Neural crest cell (in vitro differentiated cells): ENCODE data around the gene SLC15A4. TPM values are rescaled to one million over a fixed set of nuclear protein-coding genes. Genes with fewer than 3 reads are reported as not detected.

Source experiments
- DNase-seq: peaks from one replicate; pipeline ENCODE4 v3.0.0; 2021; ENCODE audit warnings: low read depth, mixed read lengths, low spot score
- H3K27ac Mint-ChIP-seq: one replicate; pipeline ENCODE4 v1.8.0; 2021; ENCODE audit warnings: mild to moderate bottlenecking, mixed read lengths; ENCODE audit not compliant: unreplicated experiment
- H3K27me3 Mint-ChIP-seq: 2 replicates; pipeline ENCODE4 v1.8.0; 2021; ENCODE audit warnings: low read depth, mild to moderate bottlenecking, mixed read lengths
- H3K36me3 Mint-ChIP-seq: 2 replicates; pipeline ENCODE4 v1.8.0; 2021; ENCODE audit warnings: low read depth, mild to moderate bottlenecking, mixed read lengths
- H3K4me1 Mint-ChIP-seq: 2 replicates; pipeline ENCODE4 v1.8.0; 2021; ENCODE audit warnings: mixed read lengths
- H3K4me3 Mint-ChIP-seq: one replicate; pipeline ENCODE4 v1.8.0; 2021; ENCODE audit warnings: mild to moderate bottlenecking, mixed read lengths
- H3K9me3 Mint-ChIP-seq: 2 replicates; pipeline ENCODE4 v1.8.0; 2021; ENCODE audit warnings: mixed read lengths
- CTCF ChIP-seq: fragments of 200-600 bp; sonication (generic); conservative IDR thresholded peaks from 2 replicates; pipeline ENCODE4 v1.5.0; 2021; ENCODE audit warnings: antibody characterized with exemption, mild to moderate bottlenecking
- long read RNA-seq: library from polyadenylated mRNA; unstranded; transcript quantifications from one replicate; pipeline ENCODE4 v2.0.0, GENCODE V29; 2020
- total RNA-seq: library from RNA; stranded (reverse); gene quantifications from 2 replicates; pipeline ENCODE4 v1.2.1, GENCODE V29; 2021

The SLC15A4 gene
- total RNA-seq = 19.4 TPM in 2 replicates
- long read RNA-seq, partial matches to known transcripts = 5 of 7 reads
- long read RNA-seq, other reads (novel, unspliced or antisense) = 0 of 7 reads

- no peaks in the 10 kb centered on the region for H3K27me3 Mint-ChIP-seq
- TF ChIP-seq CTCF = peak; percentile 32
- peaks cover 32% of the 10 kb centered on the region for H3K4me1 Mint-ChIP-seq
- H3K36me3 Mint-ChIP-seq = peaks cover 2% of the 10 kb centered on the region
- no peaks in the 10 kb centered on the region for H3K9me3 Mint-ChIP-seq
- DNase-seq = peak; percentile 90
- H3K4me3 Mint-ChIP-seq = peak within 1 kb of the TSS; percentile 95
- H3K27ac Mint-ChIP-seq = peak within 1 kb of the TSS; percentile 96
Observed at GRCh38 chr12:128823916-128824839, at the start of gene SLC15A4. Gene SLC15A4, minus strand, starts transcription at chr12:128823958. Its CDS starts 15 bp downstream, at chr12:128823943.

GRCh38 chr12:128872303-128872702, 48.5 kb upstream of the SLC15A4 start:
- Mint-ChIP-seq H3K36me3 (peaks cover 18% of the 10 kb centered on the region), H3K27ac (no peak overlapping the region)
- TF ChIP-seq CTCF = no peak

GRCh38 chr12:128871516-128871892, 47.7 kb upstream of the SLC15A4 start:
- DNase-seq = no peak
- peaks cover 5% of the 10 kb centered on the region for H3K4me1 Mint-ChIP-seq
- H3K4me3 Mint-ChIP-seq = no peak overlapping the region
- peaks cover 10% of the 10 kb centered on the region for H3K36me3 Mint-ChIP-seq
- TF ChIP-seq CTCF = no peak
- no peak overlapping the region for H3K27ac Mint-ChIP-seq
- H3K27me3 Mint-ChIP-seq = no peaks in the 10 kb centered on the region
- peaks cover 6% of the 10 kb centered on the region for H3K9me3 Mint-ChIP-seq

More at GRCh38 chr12:128872303-128872702, 48.5 kb upstream of the SLC15A4 start:
- peaks cover 10% of the 10 kb centered on the region for H3K9me3 Mint-ChIP-seq
- no peak overlapping the region for H3K4me3 Mint-ChIP-seq
- DNase-seq = no peak
- no peaks in the 10 kb centered on the region for H3K27me3 Mint-ChIP-seq
- peaks cover 5% of the 10 kb centered on the region for H3K4me1 Mint-ChIP-seq

GRCh38 chr12:128867466-128867865, 43.7 kb upstream of the SLC15A4 start:
- no peak for TF ChIP-seq CTCF
- Mint-ChIP-seq H3K4me3 (no peak overlapping the region), H3K9me3 (no peaks in the 10 kb centered on the region)

GRCh38 chr12:128864516-128865186, 40.9 kb upstream of the SLC15A4 start:
- peak overlapping the region; percentile 70 for H3K27ac Mint-ChIP-seq
- peaks cover 2% of the 10 kb centered on the region for H3K36me3 Mint-ChIP-seq

More at GRCh38 chr12:128867466-128867865, 43.7 kb upstream of the SLC15A4 start:
- Mint-ChIP-seq H3K27ac (peak overlapping the region; percentile 29), H3K4me1 (peaks cover 14% of the 10 kb centered on the region), H3K36me3 (no peaks in the 10 kb centered on the region), H3K27me3 (no peaks in the 10 kb centered on the region)
- no peak for DNase-seq

More at GRCh38 chr12:128864516-128865186, 40.9 kb upstream of the SLC15A4 start:
- H3K4me1 Mint-ChIP-seq = peaks cover 18% of the 10 kb centered on the region
- TF ChIP-seq CTCF = no peak
- no peaks in the 10 kb centered on the region for H3K9me3 Mint-ChIP-seq
- no peak overlapping the region for H3K4me3 Mint-ChIP-seq
- DNase-seq = no peak
- H3K27me3 Mint-ChIP-seq = no peaks in the 10 kb centered on the region
